ENCODE data around the gene ANKRD17.

The ANKRD17 gene

DNA sequence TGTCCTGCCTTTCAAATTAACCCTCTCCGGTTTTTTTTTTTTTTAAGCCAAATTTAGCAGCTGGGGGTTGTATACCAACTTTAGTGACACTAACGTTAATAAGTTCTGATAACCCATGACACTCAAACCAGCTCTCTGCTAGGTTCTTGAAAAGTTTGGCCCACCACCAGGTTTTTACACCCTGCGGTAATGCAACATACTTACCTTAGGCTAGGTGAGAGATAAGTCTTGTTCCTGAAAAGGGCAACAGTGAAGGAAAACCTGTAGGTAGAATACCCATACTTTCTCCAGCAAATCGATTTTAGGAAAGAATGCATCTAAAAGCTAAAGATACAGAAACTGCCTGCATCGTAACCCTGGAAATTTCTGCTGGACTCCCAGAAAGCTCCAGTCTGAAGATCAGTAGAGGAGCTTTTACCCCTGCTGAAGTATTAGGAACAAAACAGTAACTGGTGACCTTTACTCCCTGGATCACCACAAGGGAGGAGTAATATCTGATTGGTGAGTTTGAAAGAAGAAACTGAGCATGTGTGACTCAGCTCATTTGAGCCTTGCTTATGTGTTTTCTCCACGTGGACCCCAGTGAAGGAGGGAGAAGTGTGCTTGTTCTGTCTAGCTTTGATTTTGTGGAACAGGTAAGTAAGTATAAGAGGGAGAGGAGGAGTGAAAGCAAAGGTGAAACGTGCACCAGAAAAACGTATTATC, 154.6 kb downstream of the ANKRD17 start:
- DNase-seq, result no peak

- DNase-seq, result no peak
Observed at GRCh38 chr4:73099143-73099542, 159.5 kb downstream of the ANKRD17 start.

DNA sequence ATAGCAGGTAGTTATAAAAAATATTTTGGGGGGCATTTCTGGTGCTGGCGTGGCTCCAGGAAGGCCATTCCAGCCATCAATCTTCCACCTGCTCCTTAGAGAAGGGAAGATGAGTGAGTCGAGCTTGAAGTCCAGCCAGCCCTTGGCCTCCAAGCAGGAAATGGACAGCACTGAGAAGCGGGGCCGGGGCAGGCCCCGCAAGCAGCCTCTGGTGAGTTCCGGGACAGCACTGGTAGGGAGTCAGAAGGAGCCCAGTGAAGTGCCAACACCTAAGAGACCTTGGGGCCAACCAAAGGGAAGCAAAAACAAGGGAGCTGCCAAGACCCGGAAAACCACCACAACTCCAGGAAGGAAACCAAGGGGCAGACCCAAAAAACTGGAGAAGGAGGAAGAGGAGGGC, 159.9 kb downstream of the ANKRD17 start:
- no peak for DNase-seq

- DNase-seq, result no peak
Observed at GRCh38 chr4:73098016-73098415, 160.6 kb downstream of the ANKRD17 start.

- DNase-seq, result no peak
Observed at GRCh38 chr4:73092868-73093267, 165.7 kb downstream of the ANKRD17 start.

DNA sequence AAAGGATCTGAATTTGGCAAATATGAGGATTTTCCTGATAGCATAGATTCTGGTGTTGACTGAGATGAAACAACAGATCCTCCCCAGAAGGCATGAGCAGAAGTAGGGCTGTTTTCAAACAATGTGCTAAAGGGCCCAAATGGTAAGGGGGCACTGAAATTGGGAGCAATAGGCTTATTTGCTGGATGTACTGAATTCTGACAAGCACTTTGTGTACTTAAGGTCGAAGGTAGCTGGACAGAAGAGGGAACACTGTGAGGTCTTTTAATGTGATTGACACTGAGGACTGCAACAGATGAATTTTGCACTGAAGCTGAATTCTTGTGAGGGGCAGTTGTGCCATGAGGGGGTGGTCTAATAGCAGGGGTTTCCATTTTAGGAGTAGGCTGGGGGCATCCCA, 167.9 kb downstream of the ANKRD17 start:
- no peak for DNase-seq

- DNase-seq, result no peak
Observed at GRCh38 chr4:73087871-73088270, 170.7 kb downstream of the ANKRD17 start.

- no peak for DNase-seq
Observed at GRCh38 chr4:73086095-73086868, 172.3 kb downstream of the ANKRD17 start.

DNA sequence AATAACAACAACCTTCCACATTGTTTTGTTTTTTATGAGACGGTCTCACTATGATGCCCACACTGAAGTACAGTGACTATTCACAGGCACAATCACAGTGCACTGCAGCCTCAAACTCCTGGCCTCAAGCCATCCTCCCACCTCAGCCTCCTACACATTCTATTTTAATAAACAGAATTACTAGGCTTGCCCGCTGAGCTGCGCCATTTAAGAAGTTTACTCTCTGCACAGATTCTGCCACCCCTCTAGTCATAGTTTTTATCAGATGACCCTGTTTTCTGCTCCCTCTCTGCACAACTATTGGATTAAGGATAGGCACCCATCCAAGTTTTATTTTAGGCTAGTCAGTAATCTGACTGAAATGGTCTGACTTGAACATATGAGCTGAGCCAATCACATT, 177.8 kb downstream of the ANKRD17 start:
- no peak for DNase-seq

DNA sequence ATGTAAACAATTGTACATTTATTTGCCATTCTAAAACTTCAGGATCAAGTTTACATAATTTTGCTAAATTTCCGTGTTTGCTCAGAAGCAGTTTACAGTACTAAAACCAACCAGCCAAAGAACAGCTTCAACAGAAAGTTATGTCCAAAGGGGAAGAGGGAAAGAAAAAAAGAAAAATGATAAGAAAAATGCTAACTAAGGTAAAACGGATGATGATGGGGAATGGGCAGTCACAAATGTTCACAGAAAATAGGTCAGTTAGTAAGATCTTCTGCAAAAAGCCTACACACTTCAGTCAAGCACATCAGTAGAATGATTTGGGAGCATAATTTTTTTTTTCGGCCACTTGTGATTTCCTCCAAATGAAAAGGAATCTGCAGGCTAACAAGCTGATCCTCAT, 182.8 kb downstream of the ANKRD17 start:
- DNase-seq, result no peak

DNA sequence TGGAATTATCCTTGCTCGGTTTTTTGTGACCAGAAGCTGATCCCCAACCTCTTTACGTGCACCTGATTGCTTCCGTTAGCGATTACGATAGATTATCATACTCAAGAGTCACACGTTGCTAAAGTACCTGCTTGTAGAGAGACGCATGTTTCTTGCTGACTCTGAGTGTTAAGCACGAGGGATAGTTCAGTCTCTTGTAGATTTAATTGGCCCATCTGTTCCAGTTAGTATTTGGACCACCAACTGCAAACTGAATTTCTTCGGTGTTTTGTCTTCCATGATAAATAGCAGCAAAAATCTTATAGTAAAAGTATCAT, 188.6 kb downstream of the ANKRD17 start:
- DNase-seq, result no peak

DNA sequence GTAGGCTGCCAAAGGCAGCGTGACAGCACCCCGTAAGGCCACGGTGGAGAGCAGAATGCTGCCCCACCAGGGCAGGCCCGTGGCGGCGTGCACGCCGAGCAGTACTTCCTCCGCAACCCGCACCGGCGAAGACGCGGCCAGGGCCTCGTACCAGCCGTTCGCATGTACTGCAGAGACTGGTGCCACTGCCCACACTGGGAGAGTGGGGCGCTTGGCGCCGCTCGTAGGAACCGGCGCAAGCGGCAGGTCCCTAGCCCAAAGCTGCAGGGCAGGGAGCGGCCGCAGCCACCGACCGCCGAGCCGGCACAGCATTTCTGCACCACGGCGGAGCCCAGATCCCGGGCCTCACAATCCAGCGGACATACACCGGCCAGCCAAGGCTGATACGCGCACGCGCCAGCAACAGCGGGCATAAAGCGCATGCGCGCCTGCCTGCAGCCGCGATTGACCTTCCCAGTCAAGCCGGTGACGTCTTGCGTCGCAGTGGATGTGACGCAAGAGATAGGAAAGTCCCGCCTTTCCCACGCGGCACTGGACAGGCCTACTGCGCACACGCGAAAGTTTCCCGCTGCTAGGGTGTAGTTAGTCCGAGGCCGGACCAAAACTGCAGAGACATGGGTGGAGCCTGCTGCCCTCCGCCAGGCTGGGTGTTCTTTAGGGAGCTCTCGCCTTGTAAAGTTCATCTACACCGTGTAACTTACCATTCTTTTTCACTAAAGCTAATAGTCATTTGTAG, 189.1 kb downstream of the ANKRD17 start, which contains the start of gene COX18:
Gene COX18, minus strand, starts transcription at position 379 of the 736 bp plus-strand sequence. Its CDS starts 67 bp downstream, at position 312.
- peak; percentile 85 to 87 for DNase-seq

- peak in 1 of 2 experiments; percentile 40 for DNase-seq
Observed at GRCh38 chr4:73068491-73069337, 189.9 kb downstream of the ANKRD17 start.

DNA sequence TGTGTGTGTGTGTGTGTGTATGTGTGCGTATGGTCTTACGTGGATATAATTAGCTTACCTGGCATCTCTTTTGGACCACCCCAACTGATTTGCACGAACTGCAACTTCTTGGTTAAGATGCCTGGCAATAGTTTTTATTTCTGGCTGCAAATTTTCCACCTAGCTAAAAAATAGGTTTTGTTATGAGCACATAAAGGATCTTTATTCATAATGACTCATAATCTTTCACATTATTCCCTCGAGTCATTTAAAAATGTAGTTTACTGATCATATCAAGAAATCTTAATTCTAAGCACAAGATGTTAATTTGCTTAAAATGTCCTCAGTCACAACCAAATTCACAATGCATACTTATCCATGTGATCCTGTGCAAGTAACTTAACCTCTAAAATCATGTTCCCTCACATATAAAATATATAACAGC, 190.6 kb downstream of the ANKRD17 start:
- no peak for DNase-seq

DNA sequence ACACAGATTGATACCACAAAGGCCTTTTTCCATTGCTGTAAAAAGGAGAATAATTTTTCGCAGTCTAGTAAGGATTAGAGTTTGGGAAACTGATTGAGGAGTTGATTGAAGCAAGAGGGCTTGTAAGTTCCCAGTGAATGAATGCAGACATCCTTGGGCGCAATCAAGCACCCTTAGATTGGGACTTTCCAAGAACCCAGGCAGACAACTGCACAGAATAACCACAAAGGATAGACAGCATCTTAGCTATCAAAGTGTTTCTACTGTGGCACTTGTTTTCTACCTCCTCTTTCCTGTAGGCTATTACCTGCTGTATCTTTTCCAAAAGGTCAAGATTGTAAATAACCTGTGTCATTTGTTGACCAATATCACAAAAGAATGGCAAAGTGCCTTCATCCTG, 191.7 kb downstream of the ANKRD17 start:
- no peak for DNase-seq

- DNase-seq, result no peak
Observed at GRCh38 chr4:73066445-73066844, 192.2 kb downstream of the ANKRD17 start.

GRCh38 chr4:73064536-73064935, 194.1 kb downstream of the ANKRD17 start:
- no peak for DNase-seq

GRCh38 chr4:73055241-73055897, 203.2 kb downstream of the ANKRD17 start:
- no peak for DNase-seq

DNA sequence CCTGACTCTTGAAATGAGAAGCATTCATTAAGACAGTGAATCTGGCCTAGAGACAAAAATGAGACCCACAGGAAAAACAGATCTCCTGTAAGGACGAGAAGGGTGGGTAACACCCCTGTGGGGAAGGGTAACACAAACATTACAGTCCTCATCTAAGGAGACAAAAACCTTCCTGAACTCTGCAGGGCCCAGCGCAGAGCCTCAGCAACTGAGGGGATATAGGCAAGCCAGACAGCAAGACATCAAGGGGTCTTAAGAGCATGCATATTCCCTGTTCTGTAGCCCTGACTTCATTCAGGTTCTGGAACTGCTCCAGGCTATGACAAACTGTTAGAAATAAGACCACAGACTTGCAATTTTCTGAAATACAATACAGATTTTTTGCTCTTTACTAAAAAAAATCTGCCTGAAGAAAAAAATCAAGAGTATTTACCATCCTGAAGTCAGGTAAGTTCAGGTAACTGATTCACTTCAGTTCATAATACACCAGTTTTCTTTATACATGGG, 204.6 kb downstream of the ANKRD17 start:
- DNase-seq, result no peak

- no peak for DNase-seq
Observed at GRCh38 chr4:73053076-73053475, 205.5 kb downstream of the ANKRD17 start.

GRCh38 chr4:73051625-73052024, 207.0 kb downstream of the ANKRD17 start:
- no peak for DNase-seq

- no peak for DNase-seq
Observed at GRCh38 chr4:73045879-73046278, 212.7 kb downstream of the ANKRD17 start.

Measured in SW 1271 (cell line).